Type B pancreatic cell (in vitro differentiated cells): ENCODE data around the gene NFYB. TPM values are rescaled to one million over a fixed set of nuclear protein-coding genes. Genes with fewer than 3 reads are reported as not detected.

Experiments
- DNase-seq: peaks from one replicate; pipeline ENCODE4 v3.0.0; 2021; ENCODE audit warnings: mixed read lengths; ENCODE audit not compliant: unreplicated experiment; ENCODE audit errors: extremely low spot score
- H3K27ac Mint-ChIP-seq: 2 replicates; pipeline ENCODE4 v1.8.0; 2021; ENCODE audit warnings: mild to moderate bottlenecking, mixed read lengths
- H3K27me3 Mint-ChIP-seq: 2 replicates; pipeline ENCODE4 v1.8.0; 2021; ENCODE audit warnings: mixed read lengths
- H3K36me3 Mint-ChIP-seq: 2 replicates; pipeline ENCODE4 v1.8.0; 2021; ENCODE audit warnings: mixed read lengths
- H3K4me1 Mint-ChIP-seq: one replicate; pipeline ENCODE4 v1.8.0; 2021; ENCODE audit warnings: mixed read lengths; ENCODE audit not compliant: unreplicated experiment
- H3K4me3 Mint-ChIP-seq: 2 replicates; pipeline ENCODE4 v1.8.0; 2021; ENCODE audit warnings: mild to moderate bottlenecking, mixed read lengths
- H3K9me3 Mint-ChIP-seq: 2 replicates; pipeline ENCODE4 v1.8.0; 2021; ENCODE audit warnings: mixed read lengths
- total RNA-seq: library from RNA; stranded (reverse); gene quantifications from 2 replicates; pipeline ENCODE4 v1.2.1, GENCODE V29; 2021; ENCODE audit warnings: low replicate concordance
- TF ChIP-seq, protein P1 (sequence below): fragments of 200-600 bp; sonication (generic); conservative IDR thresholded peaks from 2 replicates; pipeline ENCODE4 v1.5.0; 2021; ENCODE audit warnings: antibody characterized with exemption, mild to moderate bottlenecking

NFYB gene
- total RNA-seq, 1 donor from 2014 or later: 36.4 TPM

DNA sequence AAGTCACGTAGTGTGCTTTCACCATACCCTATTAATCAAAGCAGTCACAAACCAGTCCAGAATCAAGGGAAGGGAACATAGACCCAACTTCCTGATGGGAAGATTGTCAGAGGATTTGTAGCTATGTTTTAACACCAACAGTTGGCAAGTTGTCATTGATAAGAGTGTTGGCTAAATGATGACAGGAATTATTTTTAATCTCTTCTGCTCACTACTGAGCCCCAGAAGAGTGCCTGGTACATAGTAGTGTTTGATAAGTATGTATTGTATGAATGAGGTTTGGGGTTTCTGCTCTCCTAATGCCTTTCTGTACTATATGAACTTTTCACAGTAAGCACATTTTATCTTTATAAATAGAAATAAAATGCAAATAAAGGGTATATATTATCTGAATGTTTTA, 59.0 kb downstream of the NFYB start:
- no peak for DNase-seq
- Mint-ChIP-seq H3K4me1 (no peaks in the 10 kb centered on the region), H3K36me3 (no peaks in the 10 kb centered on the region), H3K4me3 (no peak overlapping the region), H3K9me3 (no peaks in the 10 kb centered on the region), H3K27me3 (no peaks in the 10 kb centered on the region), H3K27ac (no peak overlapping the region)
- TF ChIP-seq, protein P1, sequence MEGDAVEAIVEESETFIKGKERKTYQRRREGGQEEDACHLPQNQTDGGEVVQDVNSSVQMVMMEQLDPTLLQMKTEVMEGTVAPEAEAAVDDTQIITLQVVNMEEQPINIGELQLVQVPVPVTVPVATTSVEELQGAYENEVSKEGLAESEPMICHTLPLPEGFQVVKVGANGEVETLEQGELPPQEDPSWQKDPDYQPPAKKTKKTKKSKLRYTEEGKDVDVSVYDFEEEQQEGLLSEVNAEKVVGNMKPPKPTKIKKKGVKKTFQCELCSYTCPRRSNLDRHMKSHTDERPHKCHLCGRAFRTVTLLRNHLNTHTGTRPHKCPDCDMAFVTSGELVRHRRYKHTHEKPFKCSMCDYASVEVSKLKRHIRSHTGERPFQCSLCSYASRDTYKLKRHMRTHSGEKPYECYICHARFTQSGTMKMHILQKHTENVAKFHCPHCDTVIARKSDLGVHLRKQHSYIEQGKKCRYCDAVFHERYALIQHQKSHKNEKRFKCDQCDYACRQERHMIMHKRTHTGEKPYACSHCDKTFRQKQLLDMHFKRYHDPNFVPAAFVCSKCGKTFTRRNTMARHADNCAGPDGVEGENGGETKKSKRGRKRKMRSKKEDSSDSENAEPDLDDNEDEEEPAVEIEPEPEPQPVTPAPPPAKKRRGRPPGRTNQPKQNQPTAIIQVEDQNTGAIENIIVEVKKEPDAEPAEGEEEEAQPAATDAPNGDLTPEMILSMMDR: no peak

DNA sequence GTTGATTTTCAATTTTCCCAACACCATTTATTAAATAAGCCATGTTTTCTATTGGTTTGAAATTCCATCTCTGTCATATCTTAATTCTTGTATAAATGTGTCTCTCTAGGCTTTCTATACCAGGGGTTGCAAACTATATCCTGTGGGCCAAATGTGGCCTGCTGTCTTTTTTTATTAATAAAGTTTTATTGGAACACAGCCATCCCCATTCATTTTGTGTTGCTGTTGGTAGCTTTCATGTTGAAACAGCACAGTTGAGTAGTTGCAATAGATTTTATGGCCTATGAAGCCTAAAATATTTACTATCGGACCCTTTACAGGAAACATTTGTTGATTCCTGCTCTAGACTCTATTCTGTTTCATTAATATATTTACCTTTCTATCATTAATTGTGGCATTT, 64.3 kb downstream of the NFYB start:
- no peak overlapping the region for H3K4me3 Mint-ChIP-seq
- no peak for DNase-seq
- no peaks in the 10 kb centered on the region for H3K27me3 Mint-ChIP-seq
- H3K9me3 Mint-ChIP-seq: no peaks in the 10 kb centered on the region
- H3K36me3 Mint-ChIP-seq: peaks cover 9% of the 10 kb centered on the region
- TF ChIP-seq, protein P1: no peak
- H3K4me1 Mint-ChIP-seq: no peaks in the 10 kb centered on the region
- no peak overlapping the region for H3K27ac Mint-ChIP-seq

GRCh38 chr12:104072099-104072498, 65.9 kb downstream of the NFYB start:
- Mint-ChIP-seq H3K9me3 (no peaks in the 10 kb centered on the region), H3K4me3 (no peak overlapping the region), H3K27ac (no peak overlapping the region)

More at GRCh38 chr12:104072099-104072498, 65.9 kb downstream of the NFYB start:
- TF ChIP-seq, protein P1: no peak
- no peak for DNase-seq
- Mint-ChIP-seq H3K4me1 (no peaks in the 10 kb centered on the region), H3K36me3 (peaks cover 13% of the 10 kb centered on the region), H3K27me3 (no peaks in the 10 kb centered on the region)

Other genes with a start within 250 kb of the NFYB start
- gene HSP90B1, start 207.8 kb downstream of the NFYB start, total RNA-seq: 832 and 967 TPM in 2 replicates
- 40.1 and 43.6 TPM in 2 replicates for gene TDG, start 172.3 kb downstream of the NFYB start, total RNA-seq
- 0.59 and 19.8 TPM in 2 replicates for gene GLT8D2, start 88.0 kb downstream of the NFYB start, total RNA-seq
- 8.5 and 11.2 TPM in 2 replicates for gene HCFC2, start 73.7 kb downstream of the NFYB start, total RNA-seq
- 94.7 and 157 TPM in 2 replicates for gene TXNRD1, start 77.6 kb upstream of the NFYB start, total RNA-seq
- 2.9 and 7.3 TPM in 2 replicates for gene EID3, start 165.5 kb upstream of the NFYB start, total RNA-seq